ENCODE results near the gene GALNT12.

DNA sequence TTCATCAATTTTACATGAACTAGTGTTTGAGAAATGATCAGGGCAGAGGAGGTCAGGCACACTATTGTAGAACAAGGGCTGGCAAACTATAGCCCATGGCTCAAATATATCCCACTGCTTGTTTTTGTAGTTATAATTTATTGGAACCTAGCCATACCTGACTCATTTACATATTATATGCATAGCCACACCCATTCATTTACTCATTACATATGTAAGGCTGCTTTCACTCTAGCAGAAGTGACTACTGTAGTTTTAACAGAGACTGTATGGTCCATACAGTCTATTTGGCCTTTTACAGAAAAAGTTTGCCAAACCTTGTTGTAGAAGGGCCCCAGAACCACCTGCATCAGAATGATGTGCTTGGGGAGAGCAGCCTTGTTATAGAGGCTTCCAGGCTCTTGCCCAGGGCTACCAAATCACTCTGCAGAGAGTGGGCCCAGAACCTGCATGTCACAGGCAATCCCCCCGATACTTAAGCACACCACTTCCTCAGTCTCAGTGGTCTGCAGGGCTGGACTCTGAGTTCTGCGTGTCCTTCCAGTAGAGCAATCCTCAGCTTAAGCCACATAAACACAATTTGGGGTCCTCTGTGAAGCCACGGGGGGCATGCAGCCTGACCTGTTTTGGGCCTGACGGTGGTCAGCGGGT, 17.9 kb upstream of the GALNT12 start:
- TF ChIP-seq, protein P1, sequence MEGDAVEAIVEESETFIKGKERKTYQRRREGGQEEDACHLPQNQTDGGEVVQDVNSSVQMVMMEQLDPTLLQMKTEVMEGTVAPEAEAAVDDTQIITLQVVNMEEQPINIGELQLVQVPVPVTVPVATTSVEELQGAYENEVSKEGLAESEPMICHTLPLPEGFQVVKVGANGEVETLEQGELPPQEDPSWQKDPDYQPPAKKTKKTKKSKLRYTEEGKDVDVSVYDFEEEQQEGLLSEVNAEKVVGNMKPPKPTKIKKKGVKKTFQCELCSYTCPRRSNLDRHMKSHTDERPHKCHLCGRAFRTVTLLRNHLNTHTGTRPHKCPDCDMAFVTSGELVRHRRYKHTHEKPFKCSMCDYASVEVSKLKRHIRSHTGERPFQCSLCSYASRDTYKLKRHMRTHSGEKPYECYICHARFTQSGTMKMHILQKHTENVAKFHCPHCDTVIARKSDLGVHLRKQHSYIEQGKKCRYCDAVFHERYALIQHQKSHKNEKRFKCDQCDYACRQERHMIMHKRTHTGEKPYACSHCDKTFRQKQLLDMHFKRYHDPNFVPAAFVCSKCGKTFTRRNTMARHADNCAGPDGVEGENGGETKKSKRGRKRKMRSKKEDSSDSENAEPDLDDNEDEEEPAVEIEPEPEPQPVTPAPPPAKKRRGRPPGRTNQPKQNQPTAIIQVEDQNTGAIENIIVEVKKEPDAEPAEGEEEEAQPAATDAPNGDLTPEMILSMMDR (IDR thresholded peaks at IDR 0.05; ENCODE audit: poor library complexity), result no peak
- no peak for TF ChIP-seq EZH2phosphoT487 (IDR thresholded peaks at IDR 0.05; ENCODE audit: low read depth, severe bottlenecking, unreplicated experiment)

Measured in hepatocyte (in vitro differentiated cells).